HuH-7.5 (cell line): ENCODE measurements around the gene ATXN7L3.
"Not testable (repeated sequence)": the region's sequence is repeated elsewhere in the genome, so short reads cannot be mapped to it uniquely, and the experiment has no call there.

Experiments
- DNase-seq: peaks from one replicate; pipeline ENCODE4 v3.0.0; 2011; ENCODE audit warnings: low spot score

ATXN7L3 gene

DNA sequence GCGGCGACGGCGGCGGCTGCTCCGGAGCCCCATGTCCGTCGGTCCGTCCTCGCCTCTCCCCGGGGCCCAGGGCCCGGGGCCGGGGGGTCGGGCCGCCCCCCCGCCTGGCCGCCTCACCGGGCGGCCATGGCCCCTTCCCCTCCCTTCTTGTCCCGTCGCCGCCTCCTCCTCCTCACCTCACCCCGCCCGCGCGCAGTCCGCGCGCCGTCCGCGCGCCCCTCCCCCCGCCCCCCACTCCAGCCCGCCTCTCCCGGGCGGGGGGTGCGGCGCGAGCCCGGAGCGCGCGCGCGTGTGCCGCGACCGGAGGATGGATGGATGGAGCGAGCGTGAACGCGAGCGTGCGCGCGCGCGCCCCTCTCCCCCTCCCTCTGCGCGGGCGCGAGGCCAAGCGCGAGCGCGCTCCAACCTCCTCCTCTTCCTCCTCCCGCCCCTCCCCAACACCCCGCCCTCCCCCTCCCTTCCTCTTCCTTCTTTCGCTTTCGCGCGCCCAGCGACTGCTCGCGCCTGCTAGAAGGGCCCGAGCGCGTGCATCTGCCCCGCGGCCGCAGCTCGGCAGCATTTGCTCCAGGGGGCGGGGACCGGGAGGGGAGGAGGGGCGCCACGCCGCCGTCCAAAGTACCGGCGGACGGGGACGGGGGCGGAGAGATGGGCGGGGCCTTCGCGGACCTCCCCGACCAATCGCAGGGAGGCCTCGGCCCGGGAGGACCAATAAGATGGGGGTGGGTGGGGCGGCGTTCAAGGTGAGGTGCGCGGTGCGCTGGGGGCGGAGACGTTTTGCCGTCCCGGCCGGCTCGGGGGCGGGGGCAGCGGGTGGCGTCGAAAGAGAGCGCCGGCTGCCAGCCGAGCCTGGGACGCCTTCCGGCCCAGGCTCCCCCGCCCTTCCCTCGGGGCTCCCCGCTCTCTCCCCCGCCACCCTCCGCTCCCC, at the start of gene ATXN7L3:
ATXN7L3 (minus strand) TSS at position 332 of the 925 bp plus-strand sequence. CDS start 1,814 bp downstream, outside the sequence.
- peak; percentile 98 for DNase-seq

DNA sequence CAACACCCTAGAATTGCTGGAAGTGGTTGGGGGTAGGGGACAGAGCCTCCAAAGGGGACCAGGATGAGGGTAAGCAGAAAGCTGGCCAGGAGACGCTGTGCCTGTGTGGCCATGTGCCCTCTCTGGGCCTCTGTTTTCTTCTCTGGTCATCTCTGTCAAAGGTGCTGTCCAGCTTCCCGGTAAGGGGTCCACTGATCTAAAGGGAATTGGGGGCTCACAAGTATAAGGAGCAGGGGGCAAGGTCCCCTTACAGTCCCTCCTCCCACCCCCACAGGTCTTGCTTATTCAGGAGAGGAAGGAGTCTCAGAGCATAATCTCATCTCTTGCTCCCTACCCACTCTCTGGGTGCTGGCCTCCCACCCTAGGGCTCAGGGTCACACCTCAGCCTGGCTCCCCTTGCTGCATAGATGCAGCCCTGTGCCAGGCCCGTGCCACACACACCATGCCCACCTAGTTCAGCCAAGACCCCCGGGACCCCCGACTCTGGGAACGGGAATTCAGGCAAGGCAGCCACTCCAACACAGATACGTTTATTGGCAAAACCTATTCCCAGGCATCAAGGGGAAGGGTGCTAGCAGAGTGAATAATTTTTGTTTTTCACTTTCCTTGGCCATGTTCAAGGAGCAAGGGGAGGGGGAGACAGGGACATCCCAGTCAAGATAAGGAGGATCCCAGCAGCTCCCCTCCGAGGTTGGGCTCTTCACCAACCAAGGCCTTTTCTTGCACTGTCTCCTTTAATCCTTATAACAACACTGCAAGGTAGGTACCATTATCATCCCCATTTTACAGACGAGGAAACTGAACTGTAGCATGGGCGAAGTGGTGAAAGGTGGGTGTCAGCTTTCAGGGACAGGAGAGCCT, 48.4 kb upstream of the ATXN7L3 start:
- DNase-seq = no peak

DNA sequence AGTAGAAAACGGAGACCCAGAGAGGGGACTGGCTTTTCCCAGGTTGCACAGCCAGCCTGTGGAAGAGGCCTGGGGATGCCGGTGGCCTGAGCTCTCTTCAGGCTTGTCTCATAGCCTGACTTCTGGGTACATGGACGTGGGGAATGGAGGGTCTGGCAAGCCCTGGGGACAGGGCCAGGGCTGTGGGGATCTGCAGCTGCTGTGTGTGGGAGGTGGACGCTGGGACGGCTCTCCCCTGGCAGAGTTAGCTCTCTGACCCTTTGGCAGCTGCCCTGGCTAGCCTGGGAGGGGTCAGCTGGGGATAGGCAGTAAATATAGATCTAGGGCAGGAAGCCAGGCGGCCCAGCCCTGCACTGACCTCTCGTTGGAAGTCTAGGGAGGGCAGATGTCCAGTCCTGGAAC, 47.8 kb upstream of the ATXN7L3 start:
- DNase-seq = peak; percentile 61

- DNase-seq = no peak
These were observed 41.5 kb upstream of the ATXN7L3 start for GRCh38 chr17:44241106-44241624.

GRCh38 chr17:44237886-44238285, 38.2 kb upstream of the ATXN7L3 start:
- not testable (repeated sequence) for DNase-seq

GRCh38 chr17:44236444-44236991, 36.8 kb upstream of the ATXN7L3 start:
- no peak for DNase-seq

DNA sequence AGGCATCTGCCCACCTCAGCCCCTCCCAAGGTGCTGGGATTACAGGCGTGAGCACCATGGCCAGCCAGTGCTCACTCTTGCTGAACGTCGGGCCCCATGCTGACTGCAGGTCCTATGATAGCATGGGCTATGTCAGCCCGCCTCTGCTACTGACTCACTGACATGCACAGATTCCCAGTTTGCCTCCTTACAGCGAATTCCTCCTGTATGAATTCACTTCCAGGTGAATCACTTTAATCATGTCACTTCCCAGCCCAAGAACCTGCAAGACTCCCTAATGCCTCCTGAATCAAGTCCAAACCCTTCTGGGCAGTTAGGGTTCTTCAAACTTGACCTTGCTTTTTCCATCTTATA, 35.9 kb upstream of the ATXN7L3 start:
- no peak for DNase-seq

DNA sequence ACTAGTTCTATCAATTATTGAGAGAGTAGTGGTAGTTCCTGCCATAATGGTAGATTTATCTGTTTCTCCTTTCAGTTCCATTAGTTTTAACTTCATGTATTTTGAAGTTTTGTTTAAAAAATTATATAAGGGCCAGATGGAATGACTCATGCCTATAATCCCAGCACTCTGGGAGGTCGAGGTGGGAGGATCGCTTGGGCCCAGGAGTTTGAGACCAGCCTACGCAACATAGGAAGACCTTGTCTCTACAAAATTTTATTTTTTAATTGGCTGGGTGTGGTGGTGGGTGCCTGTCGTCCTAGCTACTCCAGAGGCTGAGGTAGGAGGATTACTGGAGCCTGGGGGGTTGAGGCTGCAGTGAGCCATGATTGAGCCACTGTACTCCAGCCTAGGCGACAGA, 33.9 kb upstream of the ATXN7L3 start:
- DNase-seq = no peak

DNA sequence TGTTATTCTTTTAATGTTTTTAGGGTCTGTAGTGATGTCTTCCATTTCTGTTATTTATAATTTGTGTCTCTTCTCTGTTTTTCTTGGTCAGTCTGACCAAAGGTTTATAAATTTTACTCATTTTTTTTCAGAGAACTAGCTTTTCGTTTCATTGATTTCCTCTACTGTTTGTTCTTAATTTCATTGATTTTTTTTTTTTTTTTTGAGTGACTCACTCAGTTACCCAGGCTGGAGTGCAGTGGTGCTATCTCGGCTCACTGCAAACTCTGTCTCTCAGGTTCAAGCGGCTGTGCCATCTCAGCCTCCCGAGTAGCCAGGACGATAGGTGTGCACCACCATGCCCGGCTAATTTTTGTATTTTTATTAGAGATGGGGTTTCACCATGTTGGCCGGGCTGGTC, 32.4 kb upstream of the ATXN7L3 start:
- no peak for DNase-seq

DNA sequence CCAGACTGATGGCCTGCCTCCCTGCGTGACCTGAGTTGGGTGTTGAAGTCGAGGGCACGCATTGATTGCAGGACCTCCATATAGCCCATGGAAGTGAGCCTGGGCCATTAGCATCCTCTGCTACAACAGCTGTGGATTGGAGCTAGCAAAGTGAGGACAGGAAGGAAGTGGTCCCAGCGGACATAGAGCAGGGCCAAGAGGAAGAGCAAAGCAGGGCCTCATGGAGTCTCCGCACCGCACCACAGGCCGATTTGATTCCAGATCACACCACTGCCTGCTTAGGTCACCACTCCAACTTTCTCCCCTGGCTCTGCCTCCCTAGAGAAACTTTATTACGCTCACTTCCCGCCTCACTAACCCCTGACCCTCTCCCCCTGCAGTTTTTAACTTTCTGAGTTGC, 30.5 kb upstream of the ATXN7L3 start:
- no peak for DNase-seq

DNA sequence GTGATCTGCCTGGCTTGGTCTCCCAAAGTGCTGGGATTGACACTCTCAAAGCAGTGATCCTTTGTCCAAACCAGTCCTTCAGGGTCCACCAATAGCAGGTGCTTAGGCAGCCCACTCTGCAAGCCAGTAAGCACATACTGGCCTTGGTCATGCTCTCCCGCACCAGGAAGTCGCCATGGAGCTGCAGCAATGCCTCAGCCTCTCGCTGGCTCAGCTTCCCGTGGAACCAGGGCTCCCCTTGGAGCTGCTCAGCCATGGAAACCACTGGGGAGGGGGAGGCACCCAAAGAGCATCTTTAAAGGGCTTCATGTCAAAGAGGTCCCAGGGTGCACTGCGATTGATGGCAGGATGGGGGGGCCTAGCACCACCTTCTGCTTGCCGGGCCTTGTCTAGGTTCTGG, 29.4 kb upstream of the ATXN7L3 start:
- DNase-seq = no peak

DNA sequence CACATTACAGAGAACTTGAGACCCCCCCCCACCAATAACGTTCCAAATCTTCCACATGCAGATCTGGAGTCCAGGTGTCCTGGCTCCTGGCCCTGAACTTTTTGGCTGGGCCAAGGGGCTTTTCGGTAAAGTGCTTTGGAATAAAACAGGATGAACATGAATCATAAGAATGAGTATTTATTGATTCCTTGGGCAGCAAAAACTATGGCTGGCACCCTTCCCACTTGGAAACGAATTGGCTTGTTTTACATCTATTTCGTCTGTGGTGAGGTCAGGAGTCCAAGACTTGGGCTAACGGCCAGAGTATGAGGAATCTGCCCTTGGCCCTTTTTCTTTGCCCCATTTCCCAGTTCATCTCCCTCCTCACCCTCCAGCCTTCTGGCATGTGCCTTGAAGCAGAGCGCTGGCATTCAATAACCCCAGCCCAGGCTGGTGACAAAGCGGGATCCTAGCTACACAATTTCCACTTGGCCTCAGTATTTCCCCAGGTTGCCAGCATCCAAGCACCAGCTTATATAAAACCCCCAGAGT, 23.9 kb upstream of the ATXN7L3 start:
- DNase-seq = no peak

DNA sequence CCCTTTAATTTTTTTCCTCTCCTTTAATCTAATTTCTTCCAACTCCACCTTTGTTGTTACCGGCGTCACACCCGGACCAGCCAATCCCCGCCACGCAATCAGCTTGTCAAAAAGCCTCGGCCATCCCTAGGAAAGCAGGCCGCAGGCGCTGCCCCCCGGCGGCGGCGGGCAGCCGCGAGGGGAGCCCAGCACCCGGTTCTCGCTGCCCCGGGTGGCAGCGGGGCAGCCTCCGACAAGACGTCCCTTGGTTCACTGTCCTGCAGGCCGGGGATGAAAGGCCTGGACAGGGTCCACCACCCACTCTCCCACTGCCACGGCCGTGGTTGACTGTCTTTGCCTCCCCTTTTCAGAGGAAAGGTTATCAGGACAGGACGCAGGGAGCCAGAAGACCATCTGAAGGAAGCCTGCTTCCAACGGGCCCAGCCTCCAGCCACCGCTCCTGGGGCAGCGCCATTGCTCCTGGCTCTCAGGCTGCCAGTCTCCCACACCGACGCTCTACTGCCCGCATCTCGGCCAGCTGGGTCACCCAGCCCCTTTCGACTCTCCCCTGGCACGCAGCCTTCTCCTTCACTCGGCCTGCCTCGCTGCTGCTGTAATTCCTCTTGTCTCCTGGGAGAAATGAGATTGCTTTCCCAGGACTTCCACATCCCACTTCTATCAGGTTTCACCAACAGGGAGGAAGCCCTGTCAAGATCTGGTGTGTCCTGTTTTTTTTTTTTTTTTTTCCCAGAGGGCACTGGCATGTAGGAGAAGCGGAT, 22.6 kb upstream of the ATXN7L3 start:
- peak; percentile 87 for DNase-seq

GRCh38 chr17:44221862-44222111, 22.1 kb upstream of the ATXN7L3 start:
- peak; percentile 49 for DNase-seq

DNA sequence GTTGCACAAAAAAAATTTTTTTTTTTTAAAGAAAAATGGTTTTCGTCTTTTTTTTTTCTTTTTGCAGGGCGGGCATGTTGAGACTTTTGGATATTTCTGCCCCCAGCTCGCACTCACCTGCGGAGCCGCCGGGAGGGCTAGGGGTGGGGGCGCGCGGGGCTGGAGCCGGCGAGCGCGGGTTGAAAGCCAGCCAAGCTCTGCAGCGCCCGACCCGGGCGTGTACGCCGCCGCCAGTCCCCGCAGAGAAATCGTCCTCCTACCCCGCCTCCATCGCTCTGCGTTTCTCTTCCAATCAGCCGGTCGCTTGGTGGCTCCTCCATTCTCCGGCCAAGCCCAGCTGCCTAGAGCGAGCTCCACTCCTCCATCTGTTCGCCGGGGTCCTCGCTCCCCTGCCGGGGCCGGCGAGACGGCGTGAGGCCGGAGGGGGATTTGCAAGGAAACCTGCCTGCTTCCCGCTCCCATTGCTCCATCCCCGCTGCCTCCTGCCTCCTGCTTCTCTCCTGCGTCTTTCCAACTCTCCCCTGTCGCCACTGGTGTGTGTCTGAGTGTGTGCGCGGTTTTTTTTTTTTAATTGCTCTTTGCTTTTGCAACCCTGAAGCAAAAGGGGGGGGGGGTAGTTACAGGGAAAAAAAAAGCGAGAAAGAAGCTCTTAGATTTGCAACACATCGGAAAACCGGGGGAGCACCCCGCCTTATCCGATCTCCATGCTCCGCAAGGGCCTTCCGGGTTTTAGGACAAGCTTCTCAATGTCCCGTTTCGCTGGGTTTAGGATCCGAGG, 21.6 kb upstream of the ATXN7L3 start:
- peak; percentile 75 for DNase-seq

DNA sequence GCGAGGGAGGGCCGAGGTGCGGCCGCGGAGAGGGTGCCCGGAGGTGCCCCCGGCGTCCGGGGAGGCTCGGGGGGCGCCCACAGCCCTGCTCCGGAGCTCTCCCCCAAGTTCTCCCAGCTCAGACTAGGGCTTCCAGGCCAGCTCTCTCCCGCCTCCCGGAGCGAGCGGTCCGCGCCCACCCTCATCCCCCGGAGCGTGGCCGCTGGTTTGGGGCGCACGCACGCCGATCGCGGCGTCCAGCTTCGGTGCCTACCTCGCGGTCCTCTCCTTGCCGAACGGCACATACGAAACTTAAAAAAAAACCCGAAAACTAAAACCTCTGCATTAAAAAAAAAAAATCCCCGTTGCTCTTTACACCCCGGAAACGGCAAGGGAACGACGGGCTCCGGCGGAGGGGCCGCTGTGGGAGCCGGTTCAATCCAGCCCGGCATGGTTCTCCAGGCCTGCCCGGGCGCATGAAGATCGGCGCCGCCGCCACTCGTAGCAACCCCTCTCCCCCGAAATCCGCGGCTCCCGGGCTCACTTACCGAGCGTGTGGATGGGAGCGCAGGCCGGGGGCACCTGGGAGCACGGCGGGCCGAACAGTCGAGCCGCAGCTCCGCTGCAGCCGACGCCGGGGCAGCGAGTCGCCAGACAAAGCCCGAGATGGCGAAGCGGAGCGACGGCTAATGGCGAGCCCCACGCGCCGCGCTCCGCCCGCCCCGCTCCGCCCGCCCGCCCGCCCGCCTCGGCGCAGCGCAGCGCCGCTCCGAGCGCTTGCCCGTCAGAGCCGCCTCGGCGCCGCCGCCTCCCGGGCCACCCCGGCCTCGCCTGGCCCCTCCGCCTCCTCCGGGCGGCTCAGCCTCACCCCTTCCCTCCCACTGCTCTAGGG, 20.8 kb upstream of the ATXN7L3 start:
- peak; percentile 48 for DNase-seq

DNA sequence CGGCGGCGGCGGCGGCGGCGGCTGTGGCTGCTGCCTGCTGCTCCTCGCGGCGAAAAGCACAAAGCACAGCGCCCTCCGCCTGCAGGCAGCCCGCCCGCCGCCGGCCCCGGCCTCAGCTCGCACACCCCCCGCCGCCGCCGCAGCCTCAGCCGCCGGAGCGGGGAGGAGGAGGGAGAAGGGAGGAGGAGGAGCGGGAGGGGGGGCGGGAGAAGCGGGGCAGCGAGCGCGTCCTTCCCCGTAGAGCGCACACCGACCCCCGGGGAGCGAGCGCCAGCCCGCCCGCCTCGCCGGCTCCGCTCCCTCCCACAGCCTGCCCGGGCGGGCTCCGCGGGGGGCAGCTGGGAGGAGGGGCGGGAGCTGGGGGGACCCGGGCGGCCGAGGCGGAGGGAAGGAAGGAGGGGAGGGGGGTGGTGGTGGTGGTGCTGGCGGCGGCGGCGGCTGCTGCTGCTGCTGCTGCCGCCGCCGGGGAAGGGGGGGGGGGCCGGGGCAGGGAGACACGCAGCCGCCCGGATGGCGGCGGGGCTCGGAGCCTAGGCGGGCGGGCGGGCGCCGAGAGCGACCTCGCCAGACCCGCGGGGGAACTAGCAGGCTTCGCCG, 20.0 kb upstream of the ATXN7L3 start, which contains the start of gene UBTF:
UBTF (minus strand) TSS at position 60 of the 597 bp plus-strand sequence. CDS start 1,446 bp downstream, outside the sequence.
- peak; percentile 58 for DNase-seq

GRCh38 chr17:44219108-44219615, 19.5 kb upstream of the ATXN7L3 start:
- DNase-seq = peak; percentile 60
